KOPT-K1 (cell line): Measurements from ENCODE around the gene MAPK4.

Source experiments
- H3K27ac ChIP-seq: fragments of 200-600 bp; sonication (generic); 2 replicates; pipeline ENCODE4 v1.5.1; 2016; ENCODE audit warnings: antibody characterized with exemption, mild to moderate bottlenecking, low read depth, low read length; ENCODE audit not compliant: poor library complexity, severe bottlenecking
- H3K36me3 ChIP-seq: fragments of 200-600 bp; sonication (generic); 2 replicates; pipeline ENCODE4 v1.5.1; 2017; ENCODE audit warnings: antibody characterized with exemption, mild to moderate bottlenecking, low read length, moderate library complexity; ENCODE audit not compliant: insufficient read depth
- H3K9me3 ChIP-seq: fragments of 200-600 bp; sonication (generic); 2 replicates; pipeline ENCODE4 v1.5.1; 2017; ENCODE audit warnings: antibody characterized with exemption, low read length, mild to moderate bottlenecking; ENCODE audit not compliant: insufficient read depth, poor library complexity, severe bottlenecking

Gene MAPK4

GRCh38 chr18:50737127-50737526, 177.2 kb downstream of the MAPK4 start:
- Histone ChIP-seq H3K27ac (no peak overlapping the region), H3K9me3 (no peaks in the 10 kb centered on the region), H3K36me3 (no peaks in the 10 kb centered on the region)

GRCh38 chr18:50738098-50738757, 178.3 kb downstream of the MAPK4 start:
- no peaks in the 10 kb centered on the region for H3K9me3 ChIP-seq
- no peaks in the 10 kb centered on the region for H3K36me3 ChIP-seq

GRCh38 chr18:50742952-50743351, 183.1 kb downstream of the MAPK4 start:
- H3K27ac ChIP-seq, result no peak overlapping the region
- no peaks in the 10 kb centered on the region for H3K36me3 ChIP-seq
- H3K9me3 ChIP-seq, result no peaks in the 10 kb centered on the region

More at GRCh38 chr18:50738098-50738757, 178.3 kb downstream of the MAPK4 start:
- no peak overlapping the region for H3K27ac ChIP-seq

- H3K36me3 ChIP-seq, result no peaks in the 10 kb centered on the region
- no peaks in the 10 kb centered on the region for H3K9me3 ChIP-seq
- no peak overlapping the region for H3K27ac ChIP-seq
Observed at GRCh38 chr18:50744253-50744652, 184.4 kb downstream of the MAPK4 start.

- Histone ChIP-seq H3K36me3 (no peaks in the 10 kb centered on the region), H3K27ac (no peak overlapping the region), H3K9me3 (no peaks in the 10 kb centered on the region)
Observed at GRCh38 chr18:50745945-50746344, 186.1 kb downstream of the MAPK4 start.

GRCh38 chr18:50747849-50748242, 188.0 kb downstream of the MAPK4 start:
- no peak overlapping the region for H3K27ac ChIP-seq

GRCh38 chr18:50748243-50749229, 188.6 kb downstream of the MAPK4 start:
- Histone ChIP-seq H3K9me3 (no peaks in the 10 kb centered on the region), H3K27ac (no peak overlapping the region), H3K36me3 (no peaks in the 10 kb centered on the region)

More at GRCh38 chr18:50747849-50748242, 188.0 kb downstream of the MAPK4 start:
- H3K9me3 ChIP-seq, result no peaks in the 10 kb centered on the region
- H3K36me3 ChIP-seq, result no peaks in the 10 kb centered on the region

GRCh38 chr18:50749421-50749820, 189.5 kb downstream of the MAPK4 start:
- Histone ChIP-seq H3K27ac (no peak overlapping the region), H3K36me3 (no peaks in the 10 kb centered on the region)

GRCh38 chr18:50749945-50750344, 190.1 kb downstream of the MAPK4 start:
- no peak overlapping the region for H3K27ac ChIP-seq
- no peaks in the 10 kb centered on the region for H3K9me3 ChIP-seq
- H3K36me3 ChIP-seq, result no peaks in the 10 kb centered on the region

More at GRCh38 chr18:50749421-50749820, 189.5 kb downstream of the MAPK4 start:
- no peaks in the 10 kb centered on the region for H3K9me3 ChIP-seq

GRCh38 chr18:50750546-50750945, 190.7 kb downstream of the MAPK4 start:
- no peaks in the 10 kb centered on the region for H3K9me3 ChIP-seq
- H3K36me3 ChIP-seq, result no peaks in the 10 kb centered on the region
- H3K27ac ChIP-seq, result no peak overlapping the region

GRCh38 chr18:50751490-50751889, 191.6 kb downstream of the MAPK4 start:
- no peaks in the 10 kb centered on the region for H3K9me3 ChIP-seq

GRCh38 chr18:50751947-50752346, 192.1 kb downstream of the MAPK4 start:
- Histone ChIP-seq H3K9me3 (no peaks in the 10 kb centered on the region), H3K36me3 (no peaks in the 10 kb centered on the region), H3K27ac (no peak overlapping the region)

More at GRCh38 chr18:50751490-50751889, 191.6 kb downstream of the MAPK4 start:
- Histone ChIP-seq H3K27ac (no peak overlapping the region), H3K36me3 (no peaks in the 10 kb centered on the region)

- H3K27ac ChIP-seq, result no peak overlapping the region
- H3K36me3 ChIP-seq, result no peaks in the 10 kb centered on the region
- H3K9me3 ChIP-seq, result no peaks in the 10 kb centered on the region
Observed at GRCh38 chr18:50753311-50753710, 193.4 kb downstream of the MAPK4 start.

GRCh38 chr18:50754297-50754696, 194.4 kb downstream of the MAPK4 start:
- Histone ChIP-seq H3K9me3 (no peaks in the 10 kb centered on the region), H3K36me3 (no peaks in the 10 kb centered on the region), H3K27ac (no peak overlapping the region)

GRCh38 chr18:50757358-50757757, 197.5 kb downstream of the MAPK4 start:
- no peaks in the 10 kb centered on the region for H3K9me3 ChIP-seq
- no peak overlapping the region for H3K27ac ChIP-seq
- H3K36me3 ChIP-seq, result no peaks in the 10 kb centered on the region
